B cell (primary cell): ENCODE measurements around the gene DUSP7. TPM values are rescaled to one million over a fixed set of nuclear protein-coding genes. Genes with fewer than 3 reads are reported as not detected.
"Not testable (repeated sequence)": the region's sequence is repeated elsewhere in the genome, so short reads cannot be mapped to it uniquely, and the experiment has no call there.

Experiments used
- ATAC-seq: fragments of 200-7000 bp; cut with Tn5 transposase; one replicate; pipeline ENCODE4 v1.10.0; 2021; ENCODE audit warnings: low read depth, mild to moderate bottlenecking, moderate number of reproducible peaks, moderate library complexity
- CTCF ChIA-PET: fragments of 350-600 bp; sonication (Branson Sonifier 250); formaldehyde crosslinking; loops from one replicate; lab custom pipeline; 2021; ENCODE audit warnings: antibody characterized with exemption, inconsistent platforms; lab: Charles Lee
- POLR2A ChIA-PET: fragments of 350-600 bp; sonication (Branson Sonifier 250); formaldehyde crosslinking; loops from one replicate; lab custom pipeline; 2021; ENCODE audit warnings: antibody characterized with exemption; lab: Charles Lee
- DNase-seq: peaks from one replicate; pipeline ENCODE4 v3.0.0; 2013
- H2AFZ ChIP-seq: 2 replicates; pipeline ENCODE4 v1.6.1; 2012; ENCODE audit warnings: mild to moderate bottlenecking, low read depth, low read length; ENCODE audit not compliant: insufficient read depth, poor library complexity, severe bottlenecking
- H3K27ac ChIP-seq, 2 donors: 1 replicate in 1 of 2; 2 replicates in 1 of 2; pipeline ENCODE4 v1.5.1; 2012 to 2013; ENCODE audit warnings: low read length in 2 of 2, mild to moderate bottlenecking in 2 of 2, moderate library complexity in 1 of 2
- H3K27me3 ChIP-seq, 4 experiments: fragments of 200-600 bp in 1 of 4; sonication (generic) in 1 of 4; replicated peaks in 1 of 4; 1 replicate in 2 of 4; 2 replicates in 2 of 4; pipeline versions ENCODE4 v1.6.1 to v1.7.0; 2013 to 2016; ENCODE audit warnings: low read length in 3 of 4, mild to moderate bottlenecking in 2 of 4, mixed read lengths in 1 of 4, moderate library complexity in 1 of 4; ENCODE audit not compliant: insufficient read depth in 4 of 4, control insufficient read depth in 3 of 4; ENCODE audit errors: control extremely low read depth in 1 of 4
- H3K36me3 ChIP-seq, 2 experiments: replicated peaks in 1 of 2; 1 replicate in 1 of 2; 2 replicates in 1 of 2; pipeline versions ENCODE4 v1.6.1 to v1.7.1; 2013; ENCODE audit warnings: low read length in 1 of 2; ENCODE audit not compliant: insufficient read depth in 2 of 2, control insufficient read depth in 1 of 2; ENCODE audit errors: control extremely low read depth in 1 of 2, extremely low read depth in 1 of 2
- H3K4me1 ChIP-seq, 2 donors: fragments of 200-600 bp in 1 of 2; sonication (generic) in 1 of 2; 1 replicate in 1 of 2; 2 replicates in 1 of 2; pipeline versions ENCODE4 v1.5.1 to v1.6.1; 2013 to 2017; ENCODE audit warnings: low read length in 2 of 2; ENCODE audit not compliant: control insufficient read depth in 2 of 2, insufficient read depth in 2 of 2
- H3K4me2 ChIP-seq: replicated peaks from 2 replicates; pipeline ENCODE3; 2012; ENCODE audit warnings: mild to moderate bottlenecking, low read depth, low read length; ENCODE audit not compliant: poor library complexity, severe bottlenecking
- H3K4me3 ChIP-seq, 5 experiments: fragments of 200-600 bp in 1 of 5; sonication (generic) in 1 of 5; 1 replicate in 3 of 5; 2 replicates in 2 of 5; pipeline versions ENCODE4 v1.5.1 to v1.7.0; 2011 to 2016; ENCODE audit warnings: low read length in 4 of 5, mild to moderate bottlenecking in 4 of 5, low read depth in 2 of 5, control low read depth in 1 of 5, moderate library complexity in 1 of 5; ENCODE audit not compliant: insufficient read depth in 1 of 5; ENCODE audit errors: control extremely low read depth in 1 of 5, extremely low read depth in 1 of 5
- H3K79me2 ChIP-seq: fragments of 200-600 bp; sonication (generic); one replicate; pipeline ENCODE4 v1.6.0; 2016; ENCODE audit warnings: low read length; ENCODE audit not compliant: control insufficient read depth, insufficient read depth
- H3K9ac ChIP-seq: fragments of 200-600 bp; sonication (generic); 2 replicates; pipeline ENCODE4 v1.6.1; 2017; ENCODE audit warnings: mild to moderate bottlenecking, low read length, moderate library complexity
- H3K9me3 ChIP-seq, 3 donors: one replicate each; pipeline versions ENCODE4 v1.6.1 to v1.7.1; 2013; ENCODE audit warnings: low read length in 2 of 3; ENCODE audit not compliant: control insufficient read depth in 2 of 3, insufficient read depth in 1 of 3; ENCODE audit errors: control extremely low read depth in 1 of 3
- H4K20me1 ChIP-seq: 2 replicates; pipeline ENCODE4 v1.6.0; 2012; ENCODE audit warnings: mild to moderate bottlenecking, low read length; ENCODE audit not compliant: insufficient read depth, control insufficient read depth, poor library complexity, severe bottlenecking
- H3K27ac Mint-ChIP-seq: one replicate; pipeline ENCODE4 v1.8.0; 2021; ENCODE audit warnings: mixed read lengths
- H3K27me3 Mint-ChIP-seq: one replicate; pipeline ENCODE4 v1.8.0; 2021; ENCODE audit warnings: mixed read lengths
- H3K4me1 Mint-ChIP-seq: one replicate; pipeline ENCODE4 v1.8.0; 2021; ENCODE audit warnings: mixed read lengths
- H3K4me3 Mint-ChIP-seq: one replicate; pipeline ENCODE4 v1.8.0; 2021; ENCODE audit warnings: mixed read lengths
- H3K9me3 Mint-ChIP-seq: one replicate; pipeline ENCODE4 v1.8.0; 2022; ENCODE audit warnings: mixed read lengths; ENCODE audit not compliant: insufficient read depth
- EZH2 ChIP-seq: IDR thresholded peaks from 2 replicates; pipeline ENCODE4 v1.6.1; 2012; ENCODE audit warnings: borderline replicate concordance, low read depth, mild to moderate bottlenecking, moderate library complexity, low read length; ENCODE audit not compliant: insufficient read depth, poor library complexity, severe bottlenecking
- WGBS: methylation state at CpG from one replicate; pipeline ENCODE4 v1.1.5; 2013; ENCODE audit warnings: missing lambda C conversion rate; ENCODE audit not compliant: insufficient coverage; 5-methylcytosine and 5-hydroxymethylcytosine counted together
- intact Hi-C: fragments of 100-400 bp; cut with micrococcal nuclease; formaldehyde crosslinking; loops from one replicate; pipeline ENCODE4 v1.10.0; 2022
- polyA plus RNA-seq: library from polyadenylated mRNA; depleted of rRNA; stranded (reverse); fragments of >200 nt; gene quantifications from 2 replicates; pipeline ENCODE4 v1.2.3, GENCODE V29; 2012
- total RNA-seq, 2 donors: library from RNA; stranded (reverse); fragments of 120-200 nt in 1 of 2; gene quantifications; 1 replicate in 1 of 2; 2 replicates in 1 of 2; pipeline versions ENCODE4 v1.2.3 to v1.2.4, GENCODE V29; 2013 to 2022
- TF ChIP-seq, protein P1 (sequence below): fragments of 200-600 bp; IDR thresholded peaks from one replicate; pipeline ENCODE4 v1.8.0; 2022; ENCODE audit warnings: antibody characterized with exemption, mild to moderate bottlenecking

Gene DUSP7
- total and polyA plus RNA-seq, 2 donors (not counting 1 experiment from before 2014, with no cell fraction given): 5.1 to 6.9 TPM

DNA sequence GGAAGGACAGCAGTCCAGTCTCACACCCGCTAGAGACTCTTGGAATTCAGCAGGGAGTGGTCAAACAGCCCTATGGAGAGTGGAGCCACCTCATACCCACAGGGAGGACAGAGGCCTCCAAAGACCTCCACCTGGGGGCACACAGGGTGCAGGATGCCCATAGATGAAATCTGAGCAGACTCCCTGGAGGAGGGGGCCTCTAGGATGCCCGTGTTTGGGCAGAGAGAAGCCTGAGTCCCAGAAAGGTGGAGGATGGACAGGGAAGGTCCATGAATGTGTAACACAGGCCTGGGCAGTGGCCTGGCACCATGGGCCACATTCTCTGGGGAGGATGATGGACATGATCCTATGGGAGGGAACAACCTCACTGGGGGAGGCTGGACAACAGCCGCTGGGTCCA is 21.7 kb downstream of the DUSP7 start:
- WGBS: 77% methylated on average over 2 of the region's 3 CpGs
- Mint-ChIP-seq H3K9me3 (no peaks in the 10 kb centered on the region), H3K4me3 (no peak overlapping the region), H3K27me3 (no peaks in the 10 kb centered on the region), H3K27ac (no peak overlapping the region), H3K4me1 (peaks cover 5% of the 10 kb centered on the region)
- Histone ChIP-seq H2AFZ (no peak overlapping the region), H3K4me3 (no peak overlapping the region), H3K9ac (no peak overlapping the region), H3K27ac (no peak overlapping the region), H3K4me1 (peaks cover 0 to 10% of the 10 kb centered on the region in 2 donors), H3K27me3 (peaks cover 0 to 5% (median 3%) of the 10 kb centered on the region in 4 experiments), H3K36me3 (no peaks in the 10 kb centered on the region), H3K4me2 (no peak overlapping the region), H3K9me3 (no peaks in the 10 kb centered on the region), H4K20me1 (no peaks in the 10 kb centered on the region), H3K79me2 (no peaks in the 10 kb centered on the region)
- ATAC-seq (no peak), DNase-seq (no peak)
- TF ChIP-seq, protein P1, sequence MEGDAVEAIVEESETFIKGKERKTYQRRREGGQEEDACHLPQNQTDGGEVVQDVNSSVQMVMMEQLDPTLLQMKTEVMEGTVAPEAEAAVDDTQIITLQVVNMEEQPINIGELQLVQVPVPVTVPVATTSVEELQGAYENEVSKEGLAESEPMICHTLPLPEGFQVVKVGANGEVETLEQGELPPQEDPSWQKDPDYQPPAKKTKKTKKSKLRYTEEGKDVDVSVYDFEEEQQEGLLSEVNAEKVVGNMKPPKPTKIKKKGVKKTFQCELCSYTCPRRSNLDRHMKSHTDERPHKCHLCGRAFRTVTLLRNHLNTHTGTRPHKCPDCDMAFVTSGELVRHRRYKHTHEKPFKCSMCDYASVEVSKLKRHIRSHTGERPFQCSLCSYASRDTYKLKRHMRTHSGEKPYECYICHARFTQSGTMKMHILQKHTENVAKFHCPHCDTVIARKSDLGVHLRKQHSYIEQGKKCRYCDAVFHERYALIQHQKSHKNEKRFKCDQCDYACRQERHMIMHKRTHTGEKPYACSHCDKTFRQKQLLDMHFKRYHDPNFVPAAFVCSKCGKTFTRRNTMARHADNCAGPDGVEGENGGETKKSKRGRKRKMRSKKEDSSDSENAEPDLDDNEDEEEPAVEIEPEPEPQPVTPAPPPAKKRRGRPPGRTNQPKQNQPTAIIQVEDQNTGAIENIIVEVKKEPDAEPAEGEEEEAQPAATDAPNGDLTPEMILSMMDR: no peak
- TF ChIP-seq EZH2: no peak
- ChIA-PET POLR2A (no interaction called here), CTCF (no interaction called here)
- intact Hi-C loops: no loop called here

DNA sequence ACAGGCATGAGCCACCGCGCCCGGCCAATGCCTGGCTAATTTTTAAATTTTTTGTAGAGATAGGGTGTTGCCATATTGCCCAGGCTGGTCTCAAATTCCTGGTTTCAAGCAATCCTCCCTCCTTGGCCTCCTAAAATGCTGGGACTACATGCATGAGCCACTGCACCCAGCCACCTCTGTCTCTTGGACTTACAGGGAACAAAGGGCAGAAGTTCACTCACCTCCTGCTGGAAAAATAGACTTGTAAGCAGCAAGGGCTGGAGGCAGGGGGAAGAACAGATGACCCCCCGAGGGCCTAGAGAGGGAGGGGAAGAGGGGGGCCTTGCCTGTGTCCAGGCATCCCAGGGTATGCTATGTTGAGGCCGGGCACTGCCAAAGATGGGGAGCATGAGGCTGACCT is 22.2 kb downstream of the DUSP7 start:
- Histone ChIP-seq H3K4me3 (no peak overlapping the region), H3K27me3 (peaks cover 0 to 5% (median 3%) of the 10 kb centered on the region in 4 experiments), H3K9ac (no peak overlapping the region), H3K4me1 (peaks cover 0 to 10% of the 10 kb centered on the region in 2 donors), H3K27ac (no peak overlapping the region), H3K79me2 (no peaks in the 10 kb centered on the region), H3K36me3 (no peaks in the 10 kb centered on the region), H2AFZ (no peak overlapping the region), H4K20me1 (no peaks in the 10 kb centered on the region), H3K9me3 (no peaks in the 10 kb centered on the region), H3K4me2 (no peak overlapping the region)
- ChIA-PET POLR2A (no interaction called here), CTCF (no interaction called here)
- intact Hi-C loops: no loop called here
- WGBS: 70% methylated on average over 2 of the region's 5 CpGs
- ATAC-seq (no peak), DNase-seq (no peak)
- Mint-ChIP-seq H3K27me3 (no peaks in the 10 kb centered on the region), H3K4me3 (no peak overlapping the region), H3K9me3 (no peaks in the 10 kb centered on the region), H3K27ac (no peak overlapping the region), H3K4me1 (peaks cover 5% of the 10 kb centered on the region)
- no peak for TF ChIP-seq EZH2
- TF ChIP-seq, protein P1: no peak

DNA sequence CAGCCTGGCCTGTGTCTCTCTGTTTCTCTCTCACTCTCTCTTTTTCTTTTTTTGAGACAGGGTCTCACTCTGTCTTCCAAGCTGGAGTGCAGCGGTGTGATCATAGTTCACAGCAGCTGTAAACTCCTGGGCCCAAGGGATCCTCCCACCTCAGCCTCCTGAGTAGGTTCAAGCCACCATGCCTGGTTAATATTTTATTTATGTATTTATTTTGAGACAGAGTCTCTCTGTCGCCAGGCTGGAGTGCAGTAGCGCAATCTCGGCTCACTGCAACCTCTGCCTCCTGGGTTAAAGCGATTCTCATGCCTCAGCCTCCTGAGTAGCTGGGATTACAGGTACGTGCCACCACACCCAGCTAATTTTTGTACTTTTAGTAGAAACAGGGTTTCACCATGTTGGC is 22.6 kb downstream of the DUSP7 start:
- CTCF ChIA-PET: interaction anchor here (1.3 kb wide), 1 partner anchor 32 kb away, joined by 3 read pairs; no protein-coding TSS in a partner anchor
- H3K4me3 ChIP-seq, H3K79me2 ChIP-seq, H3K9me3 Mint-ChIP-seq, DNase-seq, H3K9ac ChIP-seq, H3K4me3 Mint-ChIP-seq, H2AFZ ChIP-seq, H3K4me1 ChIP-seq, POLR2A ChIA-PET, H3K4me1 Mint-ChIP-seq, H4K20me1 ChIP-seq, H3K36me3 ChIP-seq, H3K27me3 ChIP-seq, H3K27ac Mint-ChIP-seq, ATAC-seq, intact Hi-C loops, H3K9me3 ChIP-seq, H3K4me2 ChIP-seq, H3K27me3 Mint-ChIP-seq, H3K27ac ChIP-seq: not testable (repeated sequence)
- 98% methylated on average over 5 of the region's 6 CpGs for WGBS
